ENCODE results near the gene MYB.
"Not testable (repeated sequence)": the region's sequence is repeated elsewhere in the genome, so short reads cannot be mapped to it uniquely, and the experiment has no call there.

The MYB gene

GRCh38 chr6:135225911-135226310 is 44.8 kb downstream of the MYB start:
- DNase-seq: no peak

DNA sequence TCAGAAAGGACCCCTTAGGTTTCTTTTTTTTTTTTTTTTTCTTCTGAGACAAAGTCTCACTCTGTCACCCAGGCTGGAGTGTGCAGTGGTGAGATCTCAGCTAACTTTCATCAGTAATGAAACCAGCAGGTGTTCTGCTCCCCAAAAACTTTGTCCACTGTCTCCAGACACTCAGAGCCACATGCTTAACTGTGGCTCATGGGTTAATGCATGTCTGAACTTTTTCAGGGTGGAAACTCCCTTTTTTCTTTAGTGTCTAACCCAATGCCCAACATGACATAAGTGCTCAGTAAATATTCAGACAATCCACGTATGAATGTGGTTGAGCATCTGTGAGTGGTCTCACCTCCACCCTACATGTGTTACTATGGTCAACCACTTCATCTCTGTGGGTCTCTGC is 45.4 kb downstream of the MYB start:
- DNase-seq: no peak

DNA sequence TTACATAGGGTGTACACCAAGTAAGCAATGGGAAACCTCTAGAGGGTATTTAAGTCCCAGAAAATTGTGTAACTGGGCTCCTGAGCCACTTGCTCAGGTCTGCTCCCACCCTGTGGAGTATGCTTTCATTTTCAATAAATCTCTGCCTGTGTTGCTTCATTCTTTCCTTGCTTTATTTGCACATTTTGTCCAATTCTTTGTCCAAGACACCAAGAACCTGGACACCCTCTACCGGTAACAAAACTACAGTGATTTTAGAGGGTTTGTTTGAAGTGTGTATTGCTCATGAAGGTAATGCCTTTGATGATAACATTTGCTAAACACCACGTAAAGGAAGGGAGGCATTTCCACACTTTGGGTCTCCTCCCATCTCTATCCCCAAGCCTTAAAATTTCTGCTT is 46.2 kb downstream of the MYB start:
- no peak for DNase-seq

- DNase-seq: no peak
Measured at GRCh38 chr6:135227758-135228157, 46.6 kb downstream of the MYB start.

- no peak for DNase-seq
Measured at GRCh38 chr6:135228486-135228885, 47.4 kb downstream of the MYB start.

- DNase-seq: no peak
Measured at GRCh38 chr6:135229996-135230395, 48.9 kb downstream of the MYB start.

- DNase-seq: no peak
Measured at GRCh38 chr6:135230711-135231468, 49.8 kb downstream of the MYB start.

DNA sequence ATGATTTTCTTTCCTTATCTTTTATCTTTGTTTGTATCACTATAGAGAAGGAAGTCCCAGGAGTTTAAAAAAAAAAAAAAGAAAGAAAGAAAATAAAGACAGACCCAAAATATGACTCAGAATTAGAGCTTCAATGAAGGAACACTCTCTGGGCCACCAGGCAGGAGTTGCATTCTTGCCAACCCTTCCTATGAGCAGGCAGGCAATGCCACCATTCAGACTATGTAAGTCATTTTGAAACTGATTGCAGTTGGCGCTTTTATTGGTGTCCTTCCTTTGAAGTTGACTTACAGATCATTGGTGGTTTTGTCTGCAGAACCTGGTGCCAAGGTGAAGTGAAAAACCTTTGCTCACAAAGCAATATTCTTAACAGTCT is 50.3 kb downstream of the MYB start:
- no peak for DNase-seq

- no peak for DNase-seq
Measured at GRCh38 chr6:135233686-135234491, 52.8 kb downstream of the MYB start.

DNA sequence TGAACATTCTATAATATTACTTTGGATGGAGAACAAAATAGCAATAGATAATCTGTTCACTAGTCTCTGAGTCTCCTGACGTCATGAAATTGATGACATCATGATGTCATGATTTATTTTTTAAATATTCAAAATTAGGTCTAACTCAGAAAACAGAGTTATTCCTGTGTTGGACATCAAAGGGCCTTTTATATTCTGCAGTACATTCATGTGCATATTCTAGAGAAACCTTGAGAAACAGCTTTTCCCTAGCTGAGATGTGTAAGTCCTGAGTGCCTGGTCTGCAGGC is 53.3 kb downstream of the MYB start:
- DNase-seq: no peak

GRCh38 chr6:135235716-135236115 is 54.6 kb downstream of the MYB start:
- DNase-seq: no peak

- no peak for DNase-seq
Measured at GRCh38 chr6:135236319-135236718, 55.2 kb downstream of the MYB start.

- no peak for DNase-seq
Measured at GRCh38 chr6:135236732-135237131, 55.6 kb downstream of the MYB start.

DNA sequence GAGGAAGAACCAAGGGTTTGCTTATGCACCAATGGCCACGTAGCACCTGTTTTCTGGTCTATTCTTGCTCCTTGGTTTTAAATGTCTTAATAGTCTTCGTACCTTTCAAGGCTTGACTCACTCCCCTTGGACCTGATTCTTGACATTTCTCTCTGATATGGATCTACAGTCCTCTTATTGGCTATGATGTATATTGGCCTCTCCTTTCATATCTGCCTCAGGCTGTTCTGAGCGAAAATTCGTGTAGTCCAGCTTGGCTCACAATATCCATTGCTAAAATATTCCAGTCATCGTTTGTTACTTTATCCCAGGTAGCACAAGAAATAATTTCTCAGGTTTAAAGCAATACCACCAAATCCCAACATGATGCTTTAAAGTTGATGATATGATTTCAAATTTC is 59.6 kb downstream of the MYB start:
- no peak for DNase-seq

DNA sequence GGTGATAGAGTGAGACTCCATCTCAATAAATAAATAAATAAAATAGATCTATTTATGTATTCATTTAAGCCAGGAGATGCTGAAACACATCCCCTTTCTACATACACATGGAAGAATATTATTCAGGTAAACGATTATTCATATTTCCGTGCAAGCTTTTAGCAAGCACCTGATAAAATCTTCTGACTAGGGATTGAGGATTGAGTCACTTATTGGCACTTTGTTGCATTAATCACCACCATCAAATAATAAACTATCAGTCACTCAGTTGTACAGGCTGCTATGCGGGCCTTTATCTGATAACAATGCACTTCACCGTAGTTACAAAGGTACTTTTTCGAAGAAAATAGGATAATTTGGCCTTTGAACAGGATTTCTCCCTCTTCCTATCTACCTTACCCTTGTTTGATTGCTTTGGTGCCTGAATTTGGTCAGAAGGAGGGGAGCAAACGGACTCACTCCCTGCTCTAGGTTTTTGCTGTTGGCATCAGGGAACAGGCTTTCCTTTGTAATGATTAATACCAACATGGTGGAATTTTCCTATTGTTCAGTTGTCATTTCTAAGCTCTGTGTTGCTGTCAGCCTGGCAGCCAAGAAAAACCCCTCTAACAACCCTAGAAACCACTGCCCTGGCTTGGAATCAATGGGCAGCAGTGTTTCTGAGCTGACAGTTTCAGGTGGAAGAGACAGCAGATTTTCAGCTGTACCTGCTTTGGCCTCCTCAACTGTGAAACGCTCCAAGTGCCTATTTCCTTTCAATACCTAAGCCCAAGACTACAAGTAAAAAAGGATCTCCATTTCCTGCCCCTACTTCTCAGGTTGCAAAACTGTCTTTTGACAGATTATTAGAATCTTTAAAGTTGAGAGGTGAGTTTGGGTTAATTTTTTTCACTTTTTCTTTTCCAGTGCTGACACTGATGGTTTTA is 63.0 kb downstream of the MYB start:
- DNase-seq: no peak

GRCh38 chr6:135244805-135245204 is 63.7 kb downstream of the MYB start:
- no peak for DNase-seq

DNA sequence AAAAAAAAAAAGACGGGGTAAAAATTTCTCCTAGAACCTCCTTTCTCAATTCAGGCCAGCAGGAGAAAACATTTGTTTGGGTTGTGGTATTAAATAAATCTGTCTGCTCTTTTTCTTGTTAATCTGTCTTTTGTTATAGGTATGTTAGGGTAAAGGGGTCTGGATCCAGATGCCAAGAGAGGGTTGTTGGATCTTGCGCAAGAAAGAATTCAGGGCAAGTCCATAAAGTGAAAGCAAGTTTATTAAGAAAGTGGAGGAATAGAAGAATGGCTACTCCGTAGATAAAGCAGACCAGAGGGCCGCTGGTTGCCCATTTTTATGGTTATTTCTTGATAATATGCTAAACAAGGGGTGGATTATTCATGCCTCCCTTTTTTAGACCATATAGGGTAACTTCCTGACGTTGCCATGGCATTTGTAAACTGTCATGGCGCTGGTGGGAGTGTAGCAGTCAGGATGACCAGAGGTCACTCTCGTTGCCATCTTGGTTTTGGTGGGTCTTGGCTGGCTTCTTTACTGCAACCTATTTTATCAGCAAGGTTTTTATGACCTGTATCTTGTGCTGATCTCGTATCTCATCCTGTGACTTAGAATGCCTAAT is 65.4 kb downstream of the MYB start:
- not testable (repeated sequence) for DNase-seq

GRCh38 chr6:135250234-135250633 is 69.1 kb downstream of the MYB start:
- no peak for DNase-seq

GRCh38 chr6:135250751-135251497 is 69.8 kb downstream of the MYB start:
- no peak for DNase-seq

GRCh38 chr6:135251498-135252441 is 70.7 kb downstream of the MYB start:
- DNase-seq: no peak

- DNase-seq: no peak
Measured at GRCh38 chr6:135254471-135254870, 73.4 kb downstream of the MYB start.
